ENCODE measurements around the gene ZPR1.

DNA sequence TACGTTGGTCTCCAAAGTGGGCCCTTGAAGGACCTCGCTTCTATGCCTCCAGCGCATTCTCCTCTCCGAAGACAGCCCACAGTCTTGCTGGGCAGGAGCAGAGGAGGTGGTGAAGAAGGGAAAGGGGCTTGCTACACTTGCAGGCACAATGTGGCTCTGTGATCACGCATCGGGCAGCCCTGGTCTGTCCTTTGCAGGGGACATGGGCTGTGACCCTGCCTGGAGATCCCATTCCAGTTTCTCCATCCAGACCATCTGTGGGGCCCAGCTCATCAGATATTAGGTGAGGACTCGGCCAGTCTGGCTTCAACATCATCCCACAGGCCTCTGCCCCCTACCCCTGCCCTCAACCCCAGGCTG, 48.8 kb upstream of the ZPR1 start:
- TF ChIP-seq, protein P1, sequence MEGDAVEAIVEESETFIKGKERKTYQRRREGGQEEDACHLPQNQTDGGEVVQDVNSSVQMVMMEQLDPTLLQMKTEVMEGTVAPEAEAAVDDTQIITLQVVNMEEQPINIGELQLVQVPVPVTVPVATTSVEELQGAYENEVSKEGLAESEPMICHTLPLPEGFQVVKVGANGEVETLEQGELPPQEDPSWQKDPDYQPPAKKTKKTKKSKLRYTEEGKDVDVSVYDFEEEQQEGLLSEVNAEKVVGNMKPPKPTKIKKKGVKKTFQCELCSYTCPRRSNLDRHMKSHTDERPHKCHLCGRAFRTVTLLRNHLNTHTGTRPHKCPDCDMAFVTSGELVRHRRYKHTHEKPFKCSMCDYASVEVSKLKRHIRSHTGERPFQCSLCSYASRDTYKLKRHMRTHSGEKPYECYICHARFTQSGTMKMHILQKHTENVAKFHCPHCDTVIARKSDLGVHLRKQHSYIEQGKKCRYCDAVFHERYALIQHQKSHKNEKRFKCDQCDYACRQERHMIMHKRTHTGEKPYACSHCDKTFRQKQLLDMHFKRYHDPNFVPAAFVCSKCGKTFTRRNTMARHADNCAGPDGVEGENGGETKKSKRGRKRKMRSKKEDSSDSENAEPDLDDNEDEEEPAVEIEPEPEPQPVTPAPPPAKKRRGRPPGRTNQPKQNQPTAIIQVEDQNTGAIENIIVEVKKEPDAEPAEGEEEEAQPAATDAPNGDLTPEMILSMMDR (IDR thresholded peaks at IDR 0.05; ENCODE audit: insufficient read depth, low read length, poor library complexity, severe bottlenecking) = no peak
- no peak for TF ChIP-seq EZH2phosphoT487 (conservative IDR thresholded peaks at IDR 0.05; ENCODE audit: low read length)

Data from SU-DHL-6 (cell line).